Gastroesophageal sphincter (tissue), 2 donors: ENCODE measurements around the gene ANGEL1.

Experiments
- EP300 ChIP-seq: sonication (generic); formaldehyde crosslinking; IDR thresholded peaks from one replicate; pipeline ENCODE4 v1.6.1; 2017; ENCODE audit warnings: antibody characterized with exemption, mild to moderate bottlenecking
- POLR2A ChIP-seq, 2 donors: fragments of 450-650 bp; IDR thresholded peaks; one replicate each; pipeline ENCODE4 v1.6.1; 2017; ENCODE audit warnings: antibody characterized with exemption in 2 of 2, mild to moderate bottlenecking in 2 of 2, moderate library complexity in 1 of 2

- TF ChIP-seq EP300 (no peak), POLR2A (IDR thresholded peaks at IDR 0.05) (peak; percentile 78 to 85)
Measured at GRCh38 chr14:76812422-76813383, at the start of gene ANGEL1.
